Lower leg skin (tissue), 3 donors: Measurements from ENCODE around the gene EGR2.

Experiments
- POLR2A ChIP-seq, 2 donors: fragments of 450-650 bp; IDR thresholded peaks; one replicate each; pipeline ENCODE4 v1.6.1; 2016 to 2017; ENCODE audit warnings: antibody characterized with exemption in 2 of 2, mild to moderate bottlenecking in 1 of 2, moderate library complexity in 1 of 2
- TF ChIP-seq, protein P1 (sequence below), 3 donors: fragments of 450-650 bp; IDR thresholded peaks; one replicate each; pipeline ENCODE4 v1.5.1; 2016; ENCODE audit warnings: antibody characterized with exemption in 3 of 3, mild to moderate bottlenecking in 3 of 3, moderate library complexity in 2 of 3

DNA sequence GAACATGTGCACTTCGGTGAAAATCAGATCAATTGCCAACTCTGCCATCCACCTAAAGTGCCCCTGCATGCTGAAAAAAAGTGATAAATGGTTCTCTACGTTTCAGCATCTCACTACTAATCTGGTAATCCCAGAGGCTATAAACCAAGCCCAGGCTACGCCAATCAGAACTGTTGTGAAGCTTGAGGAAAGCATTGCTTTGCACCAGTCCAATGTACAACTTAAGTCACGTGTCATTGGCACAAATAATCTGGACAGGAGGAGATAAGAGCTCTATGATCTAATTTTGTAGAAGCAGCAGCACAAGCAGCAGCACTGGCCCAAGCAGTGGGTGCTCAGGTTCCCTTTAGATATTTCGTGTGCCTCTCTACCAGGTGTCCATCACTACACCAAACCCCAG, 4.4 kb upstream of the EGR2 start:
- TF ChIP-seq, protein P1, sequence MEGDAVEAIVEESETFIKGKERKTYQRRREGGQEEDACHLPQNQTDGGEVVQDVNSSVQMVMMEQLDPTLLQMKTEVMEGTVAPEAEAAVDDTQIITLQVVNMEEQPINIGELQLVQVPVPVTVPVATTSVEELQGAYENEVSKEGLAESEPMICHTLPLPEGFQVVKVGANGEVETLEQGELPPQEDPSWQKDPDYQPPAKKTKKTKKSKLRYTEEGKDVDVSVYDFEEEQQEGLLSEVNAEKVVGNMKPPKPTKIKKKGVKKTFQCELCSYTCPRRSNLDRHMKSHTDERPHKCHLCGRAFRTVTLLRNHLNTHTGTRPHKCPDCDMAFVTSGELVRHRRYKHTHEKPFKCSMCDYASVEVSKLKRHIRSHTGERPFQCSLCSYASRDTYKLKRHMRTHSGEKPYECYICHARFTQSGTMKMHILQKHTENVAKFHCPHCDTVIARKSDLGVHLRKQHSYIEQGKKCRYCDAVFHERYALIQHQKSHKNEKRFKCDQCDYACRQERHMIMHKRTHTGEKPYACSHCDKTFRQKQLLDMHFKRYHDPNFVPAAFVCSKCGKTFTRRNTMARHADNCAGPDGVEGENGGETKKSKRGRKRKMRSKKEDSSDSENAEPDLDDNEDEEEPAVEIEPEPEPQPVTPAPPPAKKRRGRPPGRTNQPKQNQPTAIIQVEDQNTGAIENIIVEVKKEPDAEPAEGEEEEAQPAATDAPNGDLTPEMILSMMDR (IDR thresholded peaks at IDR 0.05): no peak
- TF ChIP-seq POLR2A (IDR thresholded peaks at IDR 0.05): no peak
